Measurements from ENCODE around the gene HS6ST3.
"Not testable (repeated sequence)": the region's sequence is repeated elsewhere in the genome, so short reads cannot be mapped to it uniquely, and the experiment has no call there.

HS6ST3 gene

GRCh38 chr13:96089749-96090239 lies at the start of gene HS6ST3:
Gene HS6ST3, plus strand, starts transcription at chr13:96090107.
- DNase-seq = no peak

GRCh38 chr13:96041326-96042110 lies 48.4 kb upstream of the HS6ST3 start:
- DNase-seq = no peak

GRCh38 chr13:96044238-96044637 lies 45.7 kb upstream of the HS6ST3 start:
- DNase-seq = no peak

GRCh38 chr13:96046449-96047126 lies 43.3 kb upstream of the HS6ST3 start:
- not testable (repeated sequence) for DNase-seq

GRCh38 chr13:96050955-96051354 lies 39.0 kb upstream of the HS6ST3 start:
- DNase-seq = not testable (repeated sequence)

GRCh38 chr13:96051491-96051890 lies 38.4 kb upstream of the HS6ST3 start:
- DNase-seq = not testable (repeated sequence)

- not testable (repeated sequence) for DNase-seq
Measured at GRCh38 chr13:96051946-96052345, 38.0 kb upstream of the HS6ST3 start.

- no peak for DNase-seq
Measured at GRCh38 chr13:96052656-96053002, 37.3 kb upstream of the HS6ST3 start.

GRCh38 chr13:96053003-96053703 lies 36.8 kb upstream of the HS6ST3 start, which contains the start of gene UGGT2:
Gene UGGT2, minus strand, starts transcription at chr13:96053401. Its CDS starts 89 bp downstream, at chr13:96053312.
- DNase-seq = no peak

- no peak for DNase-seq
Measured at GRCh38 chr13:96065849-96066248, 24.1 kb upstream of the HS6ST3 start.

GRCh38 chr13:96068729-96069128 lies 21.2 kb upstream of the HS6ST3 start:
- DNase-seq = no peak

GRCh38 chr13:96071504-96071903 lies 18.4 kb upstream of the HS6ST3 start:
- DNase-seq = no peak

GRCh38 chr13:96072392-96072791 lies 17.5 kb upstream of the HS6ST3 start:
- no peak for DNase-seq

- DNase-seq = no peak
Measured at GRCh38 chr13:96075953-96076543, 13.9 kb upstream of the HS6ST3 start.

- DNase-seq = no peak
Measured at GRCh38 chr13:96080676-96081075, 9.2 kb upstream of the HS6ST3 start.

GRCh38 chr13:96081888-96082287 lies 8.0 kb upstream of the HS6ST3 start:
- DNase-seq = no peak

- no peak for DNase-seq
Measured at GRCh38 chr13:96082640-96083039, 7.3 kb upstream of the HS6ST3 start.

GRCh38 chr13:96086736-96087135 lies 3.2 kb upstream of the HS6ST3 start:
- no peak for DNase-seq

GRCh38 chr13:96089139-96089538 lies 768 bp upstream of the HS6ST3 start:
- no peak for DNase-seq

- no peak for DNase-seq
Measured at GRCh38 chr13:96090240-96091101, 564 bp downstream of the HS6ST3 start.

- DNase-seq = no peak
Measured at GRCh38 chr13:96091164-96092117, 1.5 kb downstream of the HS6ST3 start.
